Measurements from ENCODE around the gene GLI1. TPM values are rescaled to one million over a fixed set of nuclear protein-coding genes. Genes with fewer than 3 reads are reported as not detected.
"Not testable (repeated sequence)": the region's sequence is repeated elsewhere in the genome, so short reads cannot be mapped to it uniquely, and the experiment has no call there.

GLI1 gene
- total and polyA plus RNA-seq, 2 donors: 0.71 to 0.85 TPM

DNA sequence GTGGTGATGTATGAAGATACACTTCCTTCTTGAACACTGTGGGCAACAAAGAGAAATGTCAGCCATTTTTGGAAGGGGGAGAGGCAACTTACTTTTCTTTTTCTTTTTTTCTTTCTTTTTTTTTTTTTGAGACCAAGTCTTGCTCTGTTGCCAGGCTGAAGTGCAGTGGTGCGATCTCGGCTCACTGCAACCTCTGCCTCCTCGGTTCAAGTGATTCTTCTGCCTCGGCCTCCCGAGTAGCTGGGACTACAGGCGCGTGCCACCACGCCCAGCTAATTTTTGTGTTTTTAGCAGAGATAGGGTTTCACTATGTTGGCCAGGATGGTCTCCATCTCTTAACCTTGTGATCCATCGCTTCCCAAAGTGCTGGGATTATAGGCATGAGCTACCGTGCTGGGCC, 58.1 kb downstream of the GLI1 start:
- H3K27ac ChIP-seq (ENCODE audit: low read depth in 1 of 2, low read length in 1 of 2): not testable (repeated sequence)
- peaks cover 16 to 27% of the 10 kb centered on the region in 2 donors for H3K4me1 ChIP-seq (ENCODE audit: control insufficient read depth in 2 of 2, insufficient read depth in 2 of 2, low read length in 2 of 2)
- peaks cover 46 to 57% of the 10 kb centered on the region in 2 donors for H3K36me3 ChIP-seq (ENCODE audit: control insufficient read depth in 2 of 2, insufficient read depth in 2 of 2, low read length in 1 of 2)

DNA sequence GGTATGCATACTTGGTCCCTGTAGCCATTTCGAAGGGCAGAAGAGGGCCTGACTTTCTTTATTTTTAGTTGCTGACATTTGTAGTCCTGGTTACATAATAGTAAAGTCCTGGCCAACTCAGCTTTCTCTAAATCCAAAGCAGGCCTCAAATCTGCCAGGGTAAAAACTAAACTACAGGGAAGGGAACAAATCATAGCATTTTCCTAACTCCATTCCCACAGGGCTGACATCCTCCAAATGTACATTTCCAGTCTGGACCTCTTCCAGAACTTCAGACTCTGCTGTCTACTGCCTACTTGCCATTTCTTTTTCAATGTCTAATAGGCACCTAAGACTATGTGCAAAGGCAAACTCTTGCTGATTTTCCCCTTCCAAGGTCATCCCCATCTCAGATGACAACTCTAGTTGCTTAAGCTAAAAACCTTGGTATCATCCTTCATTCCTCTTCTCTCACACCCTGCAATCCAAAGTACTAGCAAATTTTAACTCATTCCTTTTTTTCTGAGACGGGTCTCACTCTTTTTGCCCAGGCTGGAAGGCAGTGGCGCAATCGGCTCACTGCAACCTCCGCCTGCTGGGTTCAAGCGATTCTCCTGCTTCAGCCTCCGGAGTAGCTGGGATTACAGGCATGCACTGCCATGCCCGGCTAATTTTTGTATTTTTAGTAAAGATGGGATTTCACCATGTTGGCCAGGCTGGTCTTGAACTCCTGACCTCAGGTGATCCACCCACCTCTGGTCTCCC, 58.8 kb downstream of the GLI1 start:
- Histone ChIP-seq H3K9me3 (ENCODE audit: control insufficient read depth in 2 of 2, insufficient read depth in 1 of 2, low read length in 1 of 2) (peaks cover 0 to 3% of the 10 kb centered on the region in 2 donors), H3K27me3 (ENCODE audit: control insufficient read depth in 2 of 2, insufficient read depth in 1 of 2, low read length in 1 of 2) (no peaks in the 10 kb centered on the region), H3K4me3 (ENCODE audit: low read length in 2 of 2) (no peak overlapping the region), H3K4me1 (ENCODE audit: control insufficient read depth in 2 of 2, insufficient read depth in 2 of 2, low read length in 2 of 2) (peaks cover 18 to 30% of the 10 kb centered on the region in 2 donors), H3K27ac (ENCODE audit: low read depth in 1 of 2, low read length in 1 of 2) (no peak overlapping the region), H3K36me3 (ENCODE audit: control insufficient read depth in 2 of 2, insufficient read depth in 2 of 2, low read length in 1 of 2) (peaks cover 41 to 51% of the 10 kb centered on the region in 2 donors)
- 94% methylated on average over 8 of the region's 8 CpGs for WGBS
- no peak for DNase-seq (ENCODE audit: low read depth in 6 of 9, low spot score in 9 of 9)

More for the DNA sequence above, 58.1 kb downstream of the GLI1 start:
- H3K4me3 ChIP-seq (ENCODE audit: low read length in 2 of 2); H3K9me3 ChIP-seq (ENCODE audit: control insufficient read depth in 2 of 2, insufficient read depth in 1 of 2, low read length in 1 of 2); DNase-seq (ENCODE audit: low read depth in 6 of 9, low spot score in 9 of 9); H3K27me3 ChIP-seq (ENCODE audit: control insufficient read depth in 2 of 2, insufficient read depth in 1 of 2, low read length in 1 of 2): not testable (repeated sequence)
- WGBS: 96% methylated on average over 10 of the region's 10 CpGs

DNA sequence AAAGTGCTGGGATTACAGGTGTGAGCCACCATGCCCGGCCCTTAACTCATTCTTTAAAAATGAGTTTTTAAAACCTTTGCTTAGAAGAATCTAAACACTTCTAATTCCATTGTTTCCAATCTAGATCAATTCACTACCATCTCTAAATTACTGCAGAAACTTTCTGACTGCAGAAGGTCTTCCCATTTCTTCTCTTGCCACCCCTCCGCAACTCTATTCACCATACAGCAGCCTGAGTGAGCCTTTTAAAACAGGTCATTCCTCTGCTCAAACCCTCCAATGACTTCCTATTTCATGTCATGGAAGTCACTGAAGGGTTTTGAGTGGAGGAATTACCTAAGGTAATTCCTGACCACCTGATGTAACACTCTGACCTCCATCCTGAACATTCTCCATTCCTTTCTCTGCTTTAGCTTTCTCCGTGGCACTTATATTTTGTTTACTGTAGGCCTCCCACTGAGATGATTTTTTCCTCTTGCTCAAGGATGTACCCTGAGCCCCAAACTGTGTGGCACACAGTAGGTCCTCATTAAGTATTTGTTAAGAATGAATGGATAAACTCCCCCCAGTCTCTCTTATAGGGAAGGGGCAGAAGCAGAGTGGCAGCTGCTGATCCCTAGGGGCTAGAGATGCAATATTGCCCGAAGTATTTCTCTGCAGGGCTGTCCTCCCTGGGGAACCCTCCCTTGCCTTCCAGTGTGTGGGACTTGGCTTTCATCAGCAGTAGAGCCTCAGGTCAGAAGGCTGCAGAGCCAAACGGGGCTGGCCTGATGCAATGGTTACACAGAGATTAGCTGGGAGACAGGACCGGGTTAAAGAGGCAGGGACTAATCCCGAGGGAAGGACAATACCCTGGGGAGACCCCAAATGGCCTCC, 59.6 kb downstream of the GLI1 start:
- Histone ChIP-seq H3K36me3 (ENCODE audit: control insufficient read depth in 2 of 2, insufficient read depth in 2 of 2, low read length in 1 of 2) (peaks cover 36 to 50% of the 10 kb centered on the region in 2 donors), H3K4me1 (ENCODE audit: control insufficient read depth in 2 of 2, insufficient read depth in 2 of 2, low read length in 2 of 2) (peaks cover 26 to 38% of the 10 kb centered on the region in 2 donors), H3K27me3 (ENCODE audit: control insufficient read depth in 2 of 2, insufficient read depth in 1 of 2, low read length in 1 of 2) (no peaks in the 10 kb centered on the region), H3K27ac (ENCODE audit: low read depth in 1 of 2, low read length in 1 of 2) (peak overlapping the region; percentile 19 to 86), H3K9me3 (ENCODE audit: control insufficient read depth in 2 of 2, insufficient read depth in 1 of 2, low read length in 1 of 2) (peaks cover 0 to 3% of the 10 kb centered on the region in 2 donors), H3K4me3 (ENCODE audit: low read length in 2 of 2) (peak overlapping the region; percentile 71 to 80)
- no peak for DNase-seq (ENCODE audit: low read depth in 6 of 9, low spot score in 9 of 9)
- 44% methylated on average over 7 of the region's 7 CpGs for WGBS

DNA sequence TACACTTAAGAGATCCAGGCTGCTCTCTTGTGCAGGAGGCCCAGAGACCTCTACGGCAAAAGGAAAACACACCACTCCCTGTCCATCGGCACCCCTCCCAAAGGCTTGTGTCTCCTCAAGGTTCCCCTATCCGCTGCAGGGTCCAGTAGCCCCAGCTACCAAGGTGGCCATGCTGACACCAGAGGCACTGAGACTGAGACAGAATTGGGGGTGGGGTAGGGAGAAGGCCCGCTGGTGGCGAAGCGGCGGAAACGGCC, 60.1 kb downstream of the GLI1 start:
- DNase-seq (ENCODE audit: low read depth in 6 of 9, low spot score in 9 of 9): peak in 2 of 9 donors; percentile 11 to 40
- Histone ChIP-seq H3K36me3 (ENCODE audit: control insufficient read depth in 2 of 2, insufficient read depth in 2 of 2, low read length in 1 of 2) (peaks cover 36 to 50% of the 10 kb centered on the region in 2 donors), H3K27ac (ENCODE audit: low read depth in 1 of 2, low read length in 1 of 2) (peak overlapping the region; percentile 86 to 94), H3K9me3 (ENCODE audit: control insufficient read depth in 2 of 2, insufficient read depth in 1 of 2, low read length in 1 of 2) (peaks cover 0 to 3% of the 10 kb centered on the region in 2 donors), H3K4me1 (ENCODE audit: control insufficient read depth in 2 of 2, insufficient read depth in 2 of 2, low read length in 2 of 2) (peaks cover 31 to 44% of the 10 kb centered on the region in 2 donors), H3K4me3 (ENCODE audit: low read length in 2 of 2) (peak overlapping the region; percentile 71 to 80), H3K27me3 (ENCODE audit: control insufficient read depth in 2 of 2, insufficient read depth in 1 of 2, low read length in 1 of 2) (no peaks in the 10 kb centered on the region)
- WGBS: 2% methylated on average over 8 of the region's 8 CpGs

DNA sequence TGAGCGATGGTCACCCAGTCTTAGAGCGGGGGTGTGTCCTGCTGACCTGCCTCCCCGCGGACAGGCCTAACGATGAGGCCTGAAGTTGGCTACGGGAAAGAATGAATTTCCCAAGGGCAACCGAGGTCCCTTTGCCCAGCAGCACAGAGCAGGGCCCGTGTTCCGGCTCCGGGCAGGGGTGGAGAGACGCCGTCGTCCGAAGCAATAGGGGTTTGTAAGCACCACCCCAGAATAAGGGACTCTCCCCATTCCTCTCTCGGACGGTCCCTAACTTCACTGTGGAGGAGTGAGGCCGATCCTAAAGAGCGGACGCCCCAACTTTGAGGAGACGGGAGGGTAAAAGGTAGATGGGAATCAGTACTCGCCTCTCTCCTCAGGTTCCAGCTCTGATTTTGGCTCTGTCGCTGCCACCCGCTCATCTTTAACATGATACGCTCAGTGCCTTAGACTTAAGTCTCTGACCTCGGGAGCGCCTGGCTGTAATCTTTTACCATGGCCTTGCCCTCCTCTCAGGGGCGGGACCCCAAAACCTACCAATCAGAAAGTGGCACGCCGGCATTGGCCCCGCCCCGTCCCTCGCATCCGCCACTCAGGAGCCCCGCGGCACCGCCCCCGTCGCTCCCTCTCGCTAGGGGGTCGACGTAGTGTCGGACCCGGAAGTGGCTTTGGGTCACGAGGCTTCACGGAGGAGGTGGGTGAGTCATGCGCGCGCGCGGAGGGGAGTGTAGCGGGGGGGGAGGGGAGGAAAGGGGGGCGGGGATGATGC, 60.7 kb downstream of the GLI1 start, which contains the start of gene DDIT3:
TSS of gene DDIT3 (minus strand) at position 462 of the 766 bp plus-strand sequence. CDS start 3,108 bp downstream, outside the sequence.
- Histone ChIP-seq H3K36me3 (ENCODE audit: control insufficient read depth in 2 of 2, insufficient read depth in 2 of 2, low read length in 1 of 2) (peaks cover 35 to 50% of the 10 kb centered on the region in 2 donors), H3K27ac (ENCODE audit: low read depth in 1 of 2, low read length in 1 of 2) (peak within 1 kb of the TSS; percentile 99), H3K27me3 (ENCODE audit: control insufficient read depth in 2 of 2, insufficient read depth in 1 of 2, low read length in 1 of 2) (no peaks in the 10 kb centered on the region), H3K4me1 (ENCODE audit: control insufficient read depth in 2 of 2, insufficient read depth in 2 of 2, low read length in 2 of 2) (peaks cover 34 to 49% of the 10 kb centered on the region in 2 donors), H3K4me3 (ENCODE audit: low read length in 2 of 2) (peak within 1 kb of the TSS; percentile 71 to 80), H3K9me3 (ENCODE audit: control insufficient read depth in 2 of 2, insufficient read depth in 1 of 2, low read length in 1 of 2) (peaks cover 0 to 3% of the 10 kb centered on the region in 2 donors)
- peak; percentile 90 to 99 (median 99) for DNase-seq (ENCODE audit: low read depth in 6 of 9, low spot score in 9 of 9)
- under 1% methylated on average over 52 of the region's 52 CpGs for WGBS

DNA sequence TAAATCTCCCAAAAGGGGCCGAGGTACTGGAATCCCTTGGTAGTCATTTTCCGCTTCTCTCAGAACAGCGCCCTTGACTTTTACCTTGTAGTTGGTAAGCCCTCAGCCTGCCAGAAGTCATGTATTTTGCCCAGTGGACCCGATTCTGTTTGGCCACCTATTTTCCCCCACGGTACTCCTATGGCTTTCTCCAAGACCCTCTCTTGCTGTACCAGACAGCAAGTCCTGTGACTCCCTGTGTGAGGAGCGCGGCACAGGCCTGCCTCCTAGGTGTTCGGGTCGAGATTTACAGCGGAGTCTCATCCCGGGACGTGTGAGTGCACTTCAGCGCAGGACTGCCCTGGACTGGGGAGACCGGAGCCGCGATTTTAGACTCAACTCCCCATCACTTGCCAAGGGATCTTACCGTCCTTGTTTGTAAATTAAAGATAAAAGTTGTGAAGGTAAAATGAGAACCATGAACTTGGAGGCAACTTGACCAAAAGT, 62.0 kb downstream of the GLI1 start:
- H3K36me3 ChIP-seq (ENCODE audit: control insufficient read depth in 2 of 2, insufficient read depth in 2 of 2, low read length in 1 of 2): peaks cover 35 to 47% of the 10 kb centered on the region in 2 donors
- peak overlapping the region; percentile 71 to 84 for H3K4me3 ChIP-seq (ENCODE audit: low read length in 2 of 2)

More for the DNA sequence above, 62.0 kb downstream of the GLI1 start:
- peaks cover 34 to 54% of the 10 kb centered on the region in 2 donors for H3K4me1 ChIP-seq (ENCODE audit: control insufficient read depth in 2 of 2, insufficient read depth in 2 of 2, low read length in 2 of 2)
- H3K27ac ChIP-seq (ENCODE audit: low read depth in 1 of 2, low read length in 1 of 2): peak overlapping the region; percentile 99
- H3K27me3 ChIP-seq (ENCODE audit: control insufficient read depth in 2 of 2, insufficient read depth in 1 of 2, low read length in 1 of 2): no peaks in the 10 kb centered on the region
- 77% methylated on average over 17 of the region's 17 CpGs for WGBS
- H3K9me3 ChIP-seq (ENCODE audit: control insufficient read depth in 2 of 2, insufficient read depth in 1 of 2, low read length in 1 of 2): peaks cover 0 to 3% of the 10 kb centered on the region in 2 donors
- peak in 5 of 9 donors; percentile 16 to 41 (median 26) for DNase-seq (ENCODE audit: low read depth in 6 of 9, low spot score in 9 of 9)

Other genes starting within 250 kb of the GLI1 start
- 0.14 TPM for gene NXPH4, start 243.0 kb upstream of the GLI1 start, total RNA-seq
- gene NXPH4, start 243.0 kb upstream of the GLI1 start, polyA plus RNA-seq: 0.16 TPM
- 63.1 TPM for gene SHMT2, start 230.1 kb upstream of the GLI1 start, total RNA-seq
- 37.0 TPM for gene SHMT2, start 230.1 kb upstream of the GLI1 start, polyA plus RNA-seq
- 2.1 TPM for gene STAC3, start 208.6 kb upstream of the GLI1 start, total RNA-seq
- gene STAC3, start 208.6 kb upstream of the GLI1 start, polyA plus RNA-seq: 12.3 TPM
- 12.6 TPM for gene R3HDM2, start 28.7 kb upstream of the GLI1 start, total RNA-seq
- 22.4 TPM for gene R3HDM2, start 28.7 kb upstream of the GLI1 start, polyA plus RNA-seq
- not detected for gene INHBC, start 25.0 kb upstream of the GLI1 start, total RNA-seq
- gene INHBC, start 25.0 kb upstream of the GLI1 start, polyA plus RNA-seq: 0.05 TPM
- 0.09 TPM for gene INHBE, start 4.5 kb upstream of the GLI1 start, total RNA-seq
- gene INHBE, start 4.5 kb upstream of the GLI1 start, polyA plus RNA-seq: 0.14 TPM
- gene ARHGAP9, start 20.1 kb downstream of the GLI1 start, total RNA-seq: 71.1 TPM
- gene ARHGAP9, start 20.1 kb downstream of the GLI1 start, polyA plus RNA-seq: 165 TPM
- 93.8 TPM for gene MARS1, start 28.3 kb downstream of the GLI1 start, total RNA-seq
- gene MARS1, start 28.3 kb downstream of the GLI1 start, polyA plus RNA-seq: 117 TPM
- gene DDIT3, start 60.7 kb downstream of the GLI1 start, total RNA-seq: 25.0 TPM
- 43.4 TPM for gene DDIT3, start 60.7 kb downstream of the GLI1 start, polyA plus RNA-seq
- 5.6 TPM for gene MBD6, start 63.0 kb downstream of the GLI1 start, total RNA-seq
- 60.5 TPM for gene MBD6, start 63.0 kb downstream of the GLI1 start, polyA plus RNA-seq
- 56.4 TPM for gene DCTN2, start 87.4 kb downstream of the GLI1 start, total RNA-seq
- 79.7 TPM for gene DCTN2, start 87.4 kb downstream of the GLI1 start, polyA plus RNA-seq
- 0.05 TPM for gene KIF5A, start 90.3 kb downstream of the GLI1 start, total RNA-seq
- gene KIF5A, start 90.3 kb downstream of the GLI1 start, polyA plus RNA-seq: 0.27 TPM
- 8.5 TPM for gene PIP4K2C, start 131.4 kb downstream of the GLI1 start, total RNA-seq
- gene PIP4K2C, start 131.4 kb downstream of the GLI1 start, polyA plus RNA-seq: 14.4 TPM
- gene DTX3, start 145.0 kb downstream of the GLI1 start, total RNA-seq: 16.6 TPM
- 36.8 TPM for gene DTX3, start 145.0 kb downstream of the GLI1 start, polyA plus RNA-seq
- gene ARHGEF25, start 151.7 kb downstream of the GLI1 start, total RNA-seq: 2.0 TPM
- 8.5 TPM for gene ARHGEF25, start 151.7 kb downstream of the GLI1 start, polyA plus RNA-seq
- 0.57 TPM for gene B4GALNT1, start 173.4 kb downstream of the GLI1 start, total RNA-seq
- gene B4GALNT1, start 173.4 kb downstream of the GLI1 start, polyA plus RNA-seq: 1.3 TPM
- gene OS9, start 234.3 kb downstream of the GLI1 start, total RNA-seq: 111 TPM
- gene OS9, start 234.3 kb downstream of the GLI1 start, polyA plus RNA-seq: 166 TPM

Measured in thymus (tissue), 11 donors.